Endothelial cell of umbilical vein (primary cell): Measurements from ENCODE around the gene ZNF319. TPM values are rescaled to one million over a fixed set of nuclear protein-coding genes. Genes with fewer than 3 reads are reported as not detected.

Experiments used
- BruUV-seq: library from RNA; stranded (reverse); fragments of 400-500 nt; replicated peaks from 2 replicates; lab custom pipeline; 2021; lab: Mats Ljungman, UMichigan
- CTCF ChIA-PET: fragments of 300-600, 350-600 bp; sonication (Branson Sonifier 250); formaldehyde crosslinking; loops from one replicate; lab custom pipeline; 2021; ENCODE audit warnings: antibody characterized with exemption, inconsistent platforms; lab: Charles Lee
- POLR2A ChIA-PET: fragments of 300-600, 350-600 bp; sonication (Branson Sonifier 250); formaldehyde crosslinking; loops from one replicate; lab custom pipeline; 2021; ENCODE audit warnings: antibody characterized with exemption, inconsistent platforms; lab: Charles Lee
- DNase-seq: peaks from one replicate; pipeline ENCODE4 v3.0.0-alpha.2; 2011; ENCODE audit warnings: low read depth, low spot score
- FAIRE-seq: peaks from 2 replicates; lab custom pipeline; 2011; peaks lifted over from hg19 to GRCh38; lab: Jason Lieb, UNC
- H2AFZ ChIP-seq: 2 replicates; pipeline ENCODE4 v1.6.0; 2012; ENCODE audit warnings: low read depth, low read length, control low read depth, inconsistent platforms
- H3K27ac ChIP-seq: 2 replicates; pipeline ENCODE4 v1.5.1; 2011; ENCODE audit warnings: low read depth, mild to moderate bottlenecking, control low read depth, low read length, moderate library complexity; ENCODE audit not compliant: insufficient read depth
- H3K27me3 ChIP-seq, 2 experiments: 2 replicates each; pipeline versions ENCODE4 v1.6.0 to v1.6.1; 2011; ENCODE audit warnings: low read length in 2 of 2, mixed read lengths in 1 of 2; ENCODE audit not compliant: control insufficient read depth in 2 of 2, insufficient read depth in 2 of 2
- H3K36me3 ChIP-seq, 2 experiments: 2 replicates in 1 of 2; 3 replicates in 1 of 2; pipeline ENCODE4 v1.5.1; 2011; ENCODE audit warnings: low read length in 2 of 2, mild to moderate bottlenecking in 1 of 2, moderate library complexity in 1 of 2; ENCODE audit not compliant: control insufficient read depth in 2 of 2, insufficient read depth in 2 of 2; ENCODE audit errors: extremely low read depth in 1 of 2
- H3K4me1 ChIP-seq: 3 replicates; pipeline ENCODE4 v1.5.1; 2011; ENCODE audit warnings: mild to moderate bottlenecking, low read length; ENCODE audit not compliant: control insufficient read depth, insufficient read depth; ENCODE audit errors: extremely low read depth
- H3K4me2 ChIP-seq: 2 replicates; pipeline ENCODE4 v1.6.1; 2011; ENCODE audit warnings: low read length, control low read depth, mixed read lengths; ENCODE audit not compliant: insufficient read depth
- H3K4me3 ChIP-seq, 3 experiments: fragments of 200-600 bp in 1 of 3; sonication (generic), shearing (Covaris generic) in 1 of 3; replicated peaks in 1 of 3; 2 replicates each; pipeline ENCODE4 v1.5.1; 2011 to 2016; ENCODE audit warnings: control low read depth in 3 of 3, low read length in 3 of 3, mild to moderate bottlenecking in 2 of 3, inconsistent platforms in 1 of 3, low read depth in 1 of 3, moderate library complexity in 1 of 3; ENCODE audit not compliant: insufficient read depth in 1 of 3
- H3K79me2 ChIP-seq: 2 replicates; pipeline ENCODE4 v1.6.0; 2012; ENCODE audit warnings: low read length, inconsistent platforms; ENCODE audit not compliant: control insufficient read depth, insufficient read depth
- H3K9ac ChIP-seq: replicated peaks from 2 replicates; pipeline ENCODE3; 2011; ENCODE audit warnings: low read length, control low read depth; ENCODE audit not compliant: insufficient read depth; ENCODE audit errors: extremely low read depth
- H3K9me1 ChIP-seq: replicated peaks from 3 replicates; pipeline ENCODE4 v1.6.0; 2011; ENCODE audit warnings: mild to moderate bottlenecking, low read length; ENCODE audit not compliant: control insufficient read depth, insufficient read depth; ENCODE audit errors: extremely low read depth
- H3K9me3 ChIP-seq: replicated peaks from 2 replicates; pipeline ENCODE4 v1.5.1; 2012; ENCODE audit warnings: low read length, inconsistent platforms; ENCODE audit not compliant: control insufficient read depth, insufficient read depth
- H4K20me1 ChIP-seq: replicated peaks from 2 replicates; pipeline ENCODE3; 2011; ENCODE audit warnings: mild to moderate bottlenecking, low read length; ENCODE audit not compliant: control insufficient read depth, insufficient read depth; ENCODE audit errors: extremely low read depth
- CTCF ChIP-seq, 2 donors: IDR thresholded peaks; 1 replicate in 1 of 2; 2 replicates in 1 of 2; pipeline ENCODE4 v1.5.1; 2011; ENCODE audit warnings: low read length in 2 of 2, mild to moderate bottlenecking in 2 of 2, moderate library complexity in 2 of 2, control low read depth in 1 of 2, inconsistent platforms in 1 of 2, low read depth in 1 of 2; ENCODE audit not compliant: insufficient read depth in 1 of 2; ENCODE audit errors: extremely low read depth in 1 of 2
- EZH2 ChIP-seq: IDR thresholded peaks from 2 replicates; pipeline ENCODE4 v1.6.1; 2012; ENCODE audit warnings: borderline replicate concordance, low read depth, mild to moderate bottlenecking, moderate library complexity, low read length, inconsistent platforms; ENCODE audit not compliant: severe bottlenecking
- FOS ChIP-seq: IDR thresholded peaks from 2 replicates; pipeline ENCODE4 v1.6.1; 2011; ENCODE audit warnings: mild to moderate bottlenecking, low read length, moderate library complexity, borderline replicate concordance; ENCODE audit not compliant: insufficient read depth
- GATA2 ChIP-seq: IDR thresholded peaks from 2 replicates; pipeline ENCODE4 v1.7.0; 2011; ENCODE audit warnings: low read depth, mild to moderate bottlenecking, moderate library complexity, mixed read lengths, low read length; ENCODE audit not compliant: insufficient read length, insufficient read depth
- JUN ChIP-seq: IDR thresholded peaks from 2 replicates; pipeline ENCODE4 v1.6.1; 2011; ENCODE audit warnings: borderline replicate concordance, low read depth; ENCODE audit not compliant: insufficient read length, insufficient read depth
- MAX ChIP-seq: IDR thresholded peaks from 2 replicates; pipeline ENCODE4 v1.6.1; 2011; ENCODE audit not compliant: insufficient read depth, insufficient read length
- MYC ChIP-seq: IDR thresholded peaks from one replicate; pipeline ENCODE4 v1.6.1; 2011; ENCODE audit warnings: mild to moderate bottlenecking, low read depth, low read length
- POLR2A ChIP-seq: IDR thresholded peaks from 2 replicates; pipeline ENCODE4 v1.6.1; 2012; ENCODE audit warnings: low read depth, mild to moderate bottlenecking, control low read depth, low read length
- POLR2AphosphoS5 ChIP-seq: IDR thresholded peaks from 2 replicates; pipeline ENCODE4 v1.6.1; 2012; ENCODE audit warnings: low read depth, mild to moderate bottlenecking, control low read depth, low read length, moderate library complexity; ENCODE audit not compliant: insufficient read depth
- dilution Hi-C: fragments of 300-500 bp; cut with MboI; formaldehyde crosslinking; loops from one replicate; pipeline ENCODE4 v1.15.0; 2019; ENCODE audit warnings: low sequenced_read_pairs; ENCODE audit not compliant: extremely low pct_ligation_motif_present
- intact Hi-C: fragments of 100-400 bp; cut with micrococcal nuclease; formaldehyde crosslinking; loops from one replicate; pipeline ENCODE4 v1.10.0; 2022
- polyA plus RNA-seq, 4 experiments: library from polyadenylated mRNA; depleted of rRNA in 3 of 4; stranded (reverse) in 3 of 4; unstranded in 1 of 4; fragments of >200 nt; gene quantifications; 2 replicates each; pipeline versions ENCODE4 v1.2.1 to v1.2.3, GENCODE V29; 2011 to 2012; ENCODE audit warnings: missing spikeins in 1 of 4
- total RNA-seq: library from RNA; stranded (reverse); gene quantifications from 2 replicates; pipeline ENCODE4 v1.2.3, GENCODE V29; 2021

The ZNF319 gene
- total and polyA plus RNA-seq, 2 donors (not counting 3 experiments of a cell fraction or from before 2014, with no cell fraction given) = 5.4 to 9.9 TPM

GRCh38 chr16:57966986-57967385 is 33.5 kb downstream of the ZNF319 start:
- Histone ChIP-seq H3K4me1 (no peaks in the 10 kb centered on the region), H3K4me3 (no peak overlapping the region), H2AFZ (no peak overlapping the region), H4K20me1 (no peaks in the 10 kb centered on the region), H3K9me3 (no peaks in the 10 kb centered on the region), H3K27me3 (no peaks in the 10 kb centered on the region), H3K9me1 (no peaks in the 10 kb centered on the region), H3K36me3 (no peaks in the 10 kb centered on the region), H3K4me2 (no peak overlapping the region), H3K9ac (no peak overlapping the region), H3K79me2 (no peaks in the 10 kb centered on the region), H3K27ac (no peak overlapping the region)
- FAIRE-seq (no peak), DNase-seq (no peak)
- ChIA-PET CTCF (interaction anchor here (1.1 to 1.4 kb wide), 3 partner anchors 10 to 38 kb away, joined by 3 to 4 read pairs (median 3); no protein-coding TSS in a partner anchor), POLR2A (no interaction called here)
- BruUV-seq = no TSS peak
- intact Hi-C loops (no loop called here), dilution Hi-C loops (no loop called here)
- TF ChIP-seq CTCF (IDR thresholded peaks at IDR 0.05; ENCODE audit: extremely low read depth in 1 of 2, insufficient read depth in 1 of 2, low read depth in 1 of 2, low read length in 2 of 2) (no peak), POLR2AphosphoS5 (no peak), FOS (no peak), JUN (no peak), POLR2A (no peak), MAX (no peak), MYC (no peak), GATA2 (no peak), EZH2 (no peak)
